ENCODE data around the gene AMBP.

AMBP gene
- total RNA-seq: 0 reads per million in 2 donors

- DNase-seq: no peak
Observed at GRCh38 chr9:114078021-114078780, at the start of gene AMBP. Gene AMBP (minus strand): TSS chr9:114078300. CDS start chr9:114078209, 91 bp downstream.

GRCh38 chr9:114126247-114127060 is 48.4 kb upstream of the AMBP start:
- no peak for DNase-seq

DNA sequence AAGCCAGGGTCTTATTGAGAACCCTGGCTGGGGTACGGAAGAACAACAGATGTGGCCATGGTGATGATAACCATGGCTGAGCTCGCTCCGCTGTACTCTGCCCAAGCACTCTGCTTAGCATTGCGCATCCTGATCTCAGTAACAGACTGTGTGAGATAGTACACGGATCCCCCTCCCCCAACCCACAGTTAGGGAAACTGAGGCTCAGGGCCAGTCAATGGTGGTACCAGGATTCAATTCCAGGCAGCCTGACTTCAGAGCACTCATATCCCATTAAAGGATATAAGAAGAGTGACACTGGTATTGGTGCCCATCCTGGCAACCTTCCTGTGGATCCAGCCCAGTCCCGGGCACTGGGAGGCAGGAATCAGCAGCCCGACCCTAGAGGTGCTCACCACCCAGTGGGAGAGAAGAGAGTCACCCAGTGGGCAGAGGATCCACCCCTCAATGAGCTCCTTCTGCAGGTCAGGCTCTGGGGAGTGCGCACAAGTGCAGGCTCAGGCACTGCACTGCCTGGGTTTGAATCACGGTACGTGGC is 47.4 kb upstream of the AMBP start:
- DNase-seq: no peak

GRCh38 chr9:114124666-114125475 is 46.8 kb upstream of the AMBP start:
- no peak for DNase-seq

- DNase-seq: no peak
Observed at GRCh38 chr9:114124138-114124537, 46.0 kb upstream of the AMBP start.

DNA sequence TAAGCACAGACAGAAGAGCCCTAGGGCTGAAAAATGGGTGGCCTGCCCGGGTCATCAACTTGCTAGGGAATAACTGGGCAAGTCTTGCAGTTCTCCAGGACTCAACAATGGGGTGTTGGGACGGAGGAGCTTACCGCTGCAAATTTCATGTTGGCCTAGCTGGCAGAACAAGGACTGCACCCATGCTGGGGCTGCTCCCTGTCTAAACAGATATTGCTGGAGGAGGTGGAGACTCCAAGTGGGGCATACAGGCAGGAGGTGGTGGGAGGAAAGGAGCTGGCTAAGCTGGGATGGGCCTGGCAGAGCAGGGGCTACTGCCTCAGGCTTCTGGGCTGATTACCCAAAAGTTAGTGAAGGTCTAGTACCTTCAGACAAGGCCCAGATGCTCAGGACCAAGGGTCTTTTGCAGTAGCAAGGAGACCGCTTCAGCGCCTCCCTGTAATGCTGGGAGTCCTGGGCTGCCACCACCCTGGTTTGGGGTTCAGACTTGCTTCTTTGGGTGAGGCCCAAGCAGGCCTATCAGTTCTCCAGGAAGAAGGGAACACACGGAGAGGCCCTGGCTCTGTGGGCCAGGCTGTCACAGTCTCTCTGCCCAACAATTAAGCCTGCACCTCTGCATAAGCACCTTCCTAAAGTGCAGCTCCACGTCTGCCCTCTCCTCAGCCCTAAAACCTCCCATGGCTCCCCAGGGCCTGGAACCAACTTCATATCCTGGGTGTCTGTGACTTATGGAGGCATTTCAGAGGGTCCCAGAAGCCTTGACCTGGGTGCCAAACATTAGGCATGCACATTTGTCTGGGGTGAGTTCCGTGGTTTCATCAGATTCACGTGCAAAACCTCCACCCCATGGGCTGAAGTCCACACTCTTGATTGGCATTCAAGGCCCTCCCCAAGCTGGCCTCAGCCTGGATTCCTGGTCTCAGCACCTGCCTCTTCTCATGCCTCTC is 45.2 kb upstream of the AMBP start:
- no peak for DNase-seq

- DNase-seq: no peak
Observed at GRCh38 chr9:114122136-114123027, 44.3 kb upstream of the AMBP start.

- no peak for DNase-seq
Observed at GRCh38 chr9:114121227-114122135, 43.4 kb upstream of the AMBP start.

DNA sequence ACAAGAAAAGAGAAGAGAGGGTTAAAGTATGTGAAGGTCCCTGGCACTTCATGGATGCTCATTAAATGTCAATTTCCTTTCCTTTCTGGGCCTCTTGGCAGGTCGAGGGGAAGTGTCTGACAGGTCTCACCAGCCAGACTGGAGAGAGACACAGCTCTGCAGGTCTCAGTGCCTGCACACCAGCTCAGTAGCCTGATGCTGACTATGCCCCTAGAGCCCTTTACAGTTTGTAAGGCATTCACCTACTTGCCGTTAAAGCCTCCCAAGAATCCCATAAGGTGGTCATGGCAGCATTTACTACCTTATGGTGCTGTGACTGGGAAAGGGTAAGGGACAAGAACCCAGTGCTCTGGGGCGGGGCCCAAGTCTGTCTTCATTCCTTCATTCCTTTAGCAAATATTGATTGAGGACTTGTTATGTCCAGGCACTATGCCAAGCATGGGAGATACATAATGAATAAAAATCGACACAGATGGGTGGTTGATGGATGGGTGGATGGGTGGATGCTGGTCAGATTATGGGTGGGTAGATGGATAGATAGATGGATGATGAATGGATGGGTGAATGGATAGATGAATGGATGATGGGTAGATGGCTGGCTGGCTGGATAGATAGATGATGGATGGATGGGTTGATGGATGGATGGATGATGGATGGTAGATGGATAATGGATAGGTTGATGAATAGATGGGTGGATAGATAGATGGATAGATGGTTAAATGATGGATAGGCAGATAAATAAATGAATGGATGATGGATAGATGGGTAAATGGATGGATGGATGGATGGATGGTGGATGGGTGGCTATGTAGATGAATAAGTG is 42.3 kb upstream of the AMBP start:
- DNase-seq: no peak

DNA sequence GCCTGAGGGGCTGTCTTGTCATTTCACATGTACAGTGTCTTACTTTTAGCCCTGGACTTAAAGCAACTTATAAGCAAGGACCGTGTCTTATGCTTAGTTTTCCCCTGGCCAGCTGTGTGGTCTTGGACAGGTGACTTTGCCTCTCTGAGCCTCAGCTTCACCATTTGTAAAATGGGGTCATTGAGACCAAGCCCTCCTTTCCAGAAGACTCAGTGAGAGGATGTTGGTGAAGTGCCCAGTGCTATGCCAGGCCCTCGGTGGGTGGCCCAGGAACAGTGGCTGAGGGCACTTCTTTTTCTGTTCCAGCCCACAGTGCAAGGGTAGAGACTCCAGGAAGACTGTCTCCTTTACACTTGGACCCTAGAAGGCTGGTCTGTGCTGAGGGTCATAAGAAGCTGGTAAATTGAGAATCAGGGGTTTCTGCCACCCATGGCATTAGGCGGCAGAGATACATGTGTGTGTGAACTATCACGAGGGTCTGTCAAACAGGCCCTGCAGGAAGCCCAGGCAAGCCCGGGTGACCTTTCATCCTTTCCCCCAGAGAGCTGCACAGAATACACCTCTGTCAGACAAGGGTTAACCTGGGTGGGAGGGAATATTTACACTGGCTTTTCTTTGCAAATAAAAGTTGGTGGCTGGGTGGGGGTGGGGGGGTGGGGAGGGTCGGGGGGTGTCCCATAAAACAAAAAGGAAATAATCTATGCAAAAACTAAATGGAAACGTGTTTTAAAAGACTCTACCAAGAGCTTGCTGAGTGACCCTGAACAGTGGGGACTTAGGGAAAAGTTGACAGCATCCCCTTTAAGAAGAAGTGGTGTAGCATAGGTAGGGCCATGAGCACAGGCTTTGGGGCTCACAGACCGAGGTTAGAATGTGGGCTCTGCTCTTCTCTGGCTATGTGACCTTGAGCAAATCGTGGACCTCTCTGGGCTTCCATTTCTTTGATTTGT is 41.4 kb upstream of the AMBP start:
- no peak for DNase-seq

DNA sequence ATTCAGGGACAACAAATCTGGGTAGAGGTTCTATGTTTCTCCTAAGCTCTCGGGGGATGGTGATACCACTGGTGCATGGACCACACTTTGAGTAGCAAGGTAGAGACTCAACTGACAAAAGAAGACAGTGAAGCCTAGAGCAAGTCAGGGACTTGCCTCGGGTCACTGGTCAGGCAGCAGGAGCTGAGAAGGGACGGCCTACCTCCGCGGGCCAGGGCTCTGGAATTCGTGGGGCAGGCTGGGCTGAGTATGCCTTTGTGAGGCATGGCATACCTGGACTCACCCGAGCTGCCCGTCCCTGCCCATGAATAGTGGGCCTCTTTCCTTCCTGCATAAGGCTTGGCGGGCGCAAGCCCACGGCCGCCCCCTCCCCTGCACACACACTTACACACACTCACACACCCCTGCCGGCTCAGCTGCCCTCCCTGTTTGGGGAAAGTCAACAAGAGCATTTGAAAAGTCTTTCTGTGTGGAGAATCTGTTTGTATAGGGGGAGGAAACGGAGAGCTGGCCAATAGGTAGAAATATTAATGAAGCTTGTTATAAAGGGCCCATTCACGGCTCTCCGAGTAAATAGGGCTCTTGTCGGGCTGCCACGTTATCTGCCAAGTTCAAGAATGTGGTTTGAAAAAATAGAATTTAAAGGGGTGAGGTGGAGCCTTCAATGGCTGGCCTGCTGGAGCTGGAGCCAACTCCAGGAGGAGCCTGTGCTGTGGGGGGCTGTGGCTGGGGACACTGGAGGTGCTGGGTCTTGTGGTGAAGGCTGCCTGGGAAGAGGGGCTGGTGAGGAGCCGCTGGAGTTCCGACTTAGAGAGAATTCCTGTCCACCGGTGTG is 40.1 kb upstream of the AMBP start:
- DNase-seq: no peak

DNA sequence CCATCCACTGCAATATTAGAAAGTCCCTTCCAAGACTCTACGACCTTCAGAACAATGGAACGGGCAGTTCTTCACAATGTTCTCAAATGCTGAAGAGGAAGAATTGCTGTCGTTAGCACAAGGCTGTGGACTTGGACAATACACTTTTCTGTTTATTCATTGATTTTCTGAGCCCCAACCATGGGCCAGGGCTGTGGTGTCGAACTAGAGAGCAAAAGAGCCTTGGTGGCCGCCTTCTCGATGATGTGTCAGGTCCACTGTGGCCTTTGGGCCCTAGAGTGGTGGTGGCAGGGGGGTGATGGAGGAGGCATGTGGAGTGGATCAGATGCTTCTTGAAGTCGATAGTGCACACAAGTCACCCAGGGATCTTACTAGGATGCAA is 39.5 kb upstream of the AMBP start:
- no peak for DNase-seq

DNA sequence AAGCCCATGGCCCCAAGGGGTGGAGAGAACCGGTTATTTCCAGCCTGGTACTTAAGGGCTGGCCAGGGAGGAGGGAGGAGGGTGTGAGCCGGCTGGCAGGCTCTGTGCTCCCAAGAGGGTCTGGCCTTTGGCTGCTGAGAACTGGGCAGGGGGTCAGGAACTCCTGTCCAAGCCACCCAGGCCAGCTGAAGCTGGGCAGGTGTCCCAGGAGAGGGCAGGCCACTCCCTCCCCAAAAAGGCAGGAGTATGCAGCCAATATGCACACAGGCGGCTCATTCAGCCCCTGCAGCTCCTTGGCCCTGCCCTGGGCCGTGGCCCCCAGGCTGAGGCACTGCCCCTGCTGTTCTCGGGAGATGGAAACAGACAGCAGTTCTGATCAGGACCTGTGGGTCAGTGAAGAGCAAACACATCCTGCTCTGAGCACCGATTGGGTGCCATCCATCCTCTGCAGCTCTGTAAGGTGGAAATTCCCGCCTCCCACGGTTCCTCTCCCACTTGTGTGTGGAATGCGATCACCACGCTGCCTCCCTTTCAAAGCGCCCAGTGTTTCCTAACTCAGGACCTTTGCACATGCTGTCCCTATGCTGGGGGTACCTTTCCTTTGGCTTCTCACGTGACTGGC is 38.1 kb upstream of the AMBP start:
- DNase-seq: no peak

- DNase-seq: no peak
Observed at GRCh38 chr9:114115654-114116125, 37.6 kb upstream of the AMBP start.

- DNase-seq: no peak
Observed at GRCh38 chr9:114114364-114114763, 36.3 kb upstream of the AMBP start.
